Lung (tissue), 12 donors: ENCODE results near the gene GOLGA8B. TPM values are rescaled to one million over a fixed set of nuclear protein-coding genes. Genes with fewer than 3 reads are reported as not detected.
"Not testable (repeated sequence)": the region's sequence is repeated elsewhere in the genome, so short reads cannot be mapped to it uniquely, and the experiment has no call there.

Experiments used
- ATAC-seq: fragments of 200-7000 bp; cut with Tn5 transposase; one replicate; pipeline ENCODE4 v1.9.1; 2020; ENCODE audit warnings: moderate number of reproducible peaks; ENCODE audit not compliant: insufficient read depth, low FRiP score
- DNase-seq, 3 donors: peaks; one replicate each; pipeline ENCODE4 v3.0.0-alpha.2; 2013 to 2017
- H3K27ac ChIP-seq, 2 donors: one replicate each; pipeline ENCODE4 v1.5.1; 2013; ENCODE audit warnings: mild to moderate bottlenecking in 2 of 2, moderate library complexity in 2 of 2, control low read depth in 1 of 2, inconsistent platforms in 1 of 2, low read depth in 1 of 2, low read length in 1 of 2
- H3K27me3 ChIP-seq, 3 donors: one replicate each; pipeline ENCODE4 v1.5.1; 2013; ENCODE audit warnings: low read length in 2 of 3; ENCODE audit not compliant: control insufficient read depth in 3 of 3, insufficient read depth in 3 of 3
- H3K36me3 ChIP-seq, 4 donors: one replicate each; pipeline ENCODE4 v1.5.1; 2013; ENCODE audit warnings: low read length in 4 of 4, mild to moderate bottlenecking in 1 of 4, moderate library complexity in 1 of 4; ENCODE audit not compliant: control insufficient read depth in 4 of 4, insufficient read depth in 4 of 4
- H3K4me1 ChIP-seq, 5 donors: one replicate each; pipeline ENCODE4 v1.5.1; 2013; ENCODE audit warnings: low read length in 5 of 5, mild to moderate bottlenecking in 2 of 5, moderate library complexity in 1 of 5; ENCODE audit not compliant: control insufficient read depth in 5 of 5, insufficient read depth in 5 of 5
- H3K4me3 ChIP-seq: one replicate; pipeline ENCODE4 v1.5.1; 2013; ENCODE audit warnings: mild to moderate bottlenecking, control low read depth, moderate library complexity
- H3K9ac ChIP-seq, 2 donors: one replicate each; pipeline ENCODE4 v1.5.1; 2013; ENCODE audit warnings: low read length in 2 of 2, control low read depth in 1 of 2; ENCODE audit not compliant: insufficient read depth in 1 of 2
- H3K9me3 ChIP-seq, 4 donors: one replicate each; pipeline ENCODE4 v1.5.1; 2013; ENCODE audit warnings: low read length in 3 of 4, mild to moderate bottlenecking in 1 of 4, moderate library complexity in 1 of 4; ENCODE audit not compliant: control insufficient read depth in 4 of 4, insufficient read depth in 3 of 4
- WGBS, 2 donors: extraction: QIAGEN DNeasy Blood & Tissue Kit; methylation state at CpG; one replicate each; pipeline ENCODE4 v1.1.7; 2013; 5-methylcytosine and 5-hydroxymethylcytosine counted together
- polyA plus RNA-seq, 2 donors: library from polyadenylated mRNA; stranded (reverse); fragments of 200-250 nt; gene quantifications; one replicate each; pipeline ENCODE4 v1.2.1, GENCODE V29; 2013
- total RNA-seq, 2 donors: library from RNA; depleted of rRNA in 1 of 2; stranded (reverse); fragments of >200 nt in 1 of 2; gene quantifications; one replicate each; pipeline ENCODE4 v1.2.1, GENCODE V29; 2014 to 2021
- TF ChIP-seq, protein P1 (sequence below): IDR thresholded peaks from 2 replicates; pipeline ENCODE4 v1.5.1; 2012; ENCODE audit warnings: mild to moderate bottlenecking; ENCODE audit errors: control extremely low read depth, extremely low read depth
- donor health status: control.
- donor health status: control.
- donor health status: Bipolar disorder and iron deficiency.
- donor health status: healthy.
- donor health status: DM: yes; HTN: yes; CAD: no.

GOLGA8B gene
- total and polyA plus RNA-seq, 4 donors, result 5.9 to 92.3 (median 67.0) TPM

DNA sequence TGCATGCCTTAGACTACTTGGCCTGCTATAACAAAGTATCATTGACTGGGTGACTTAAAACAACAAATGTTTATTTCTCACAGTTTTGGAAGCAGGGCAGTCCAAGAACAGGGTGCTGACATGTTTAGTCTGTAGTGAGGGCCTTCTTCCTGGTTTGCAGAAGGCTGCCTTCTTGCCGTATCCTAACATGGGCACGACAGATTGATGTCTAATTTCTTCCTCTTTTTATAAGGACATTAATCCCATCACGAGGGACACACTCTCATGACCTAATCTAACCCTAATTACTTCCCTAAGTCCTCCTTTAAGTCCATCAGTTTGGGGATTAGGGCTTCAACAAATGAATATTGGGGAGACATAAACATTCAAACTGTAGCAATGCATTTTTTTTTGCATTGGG, 10.9 kb upstream of the GOLGA8B start:
- WGBS, 2 donors, result 8 to 30% methylated on average over 3 of the region's 3 CpGs
- ATAC-seq, result no peak
- Histone ChIP-seq H3K27me3 (no peaks in the 10 kb centered on the region), H3K9ac (no peak overlapping the region), H3K27ac (no peak overlapping the region), H3K36me3 (no peaks in the 10 kb centered on the region), H3K4me1 (peaks cover 0 to 3% (median 0%) of the 10 kb centered on the region in 5 donors), H3K9me3 (no peaks in the 10 kb centered on the region), H3K4me3 (no peak overlapping the region)
- peak in 2 of 3 donors; percentile 36 to 47 for DNase-seq
- TF ChIP-seq, protein P1, sequence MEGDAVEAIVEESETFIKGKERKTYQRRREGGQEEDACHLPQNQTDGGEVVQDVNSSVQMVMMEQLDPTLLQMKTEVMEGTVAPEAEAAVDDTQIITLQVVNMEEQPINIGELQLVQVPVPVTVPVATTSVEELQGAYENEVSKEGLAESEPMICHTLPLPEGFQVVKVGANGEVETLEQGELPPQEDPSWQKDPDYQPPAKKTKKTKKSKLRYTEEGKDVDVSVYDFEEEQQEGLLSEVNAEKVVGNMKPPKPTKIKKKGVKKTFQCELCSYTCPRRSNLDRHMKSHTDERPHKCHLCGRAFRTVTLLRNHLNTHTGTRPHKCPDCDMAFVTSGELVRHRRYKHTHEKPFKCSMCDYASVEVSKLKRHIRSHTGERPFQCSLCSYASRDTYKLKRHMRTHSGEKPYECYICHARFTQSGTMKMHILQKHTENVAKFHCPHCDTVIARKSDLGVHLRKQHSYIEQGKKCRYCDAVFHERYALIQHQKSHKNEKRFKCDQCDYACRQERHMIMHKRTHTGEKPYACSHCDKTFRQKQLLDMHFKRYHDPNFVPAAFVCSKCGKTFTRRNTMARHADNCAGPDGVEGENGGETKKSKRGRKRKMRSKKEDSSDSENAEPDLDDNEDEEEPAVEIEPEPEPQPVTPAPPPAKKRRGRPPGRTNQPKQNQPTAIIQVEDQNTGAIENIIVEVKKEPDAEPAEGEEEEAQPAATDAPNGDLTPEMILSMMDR, result no peak

DNA sequence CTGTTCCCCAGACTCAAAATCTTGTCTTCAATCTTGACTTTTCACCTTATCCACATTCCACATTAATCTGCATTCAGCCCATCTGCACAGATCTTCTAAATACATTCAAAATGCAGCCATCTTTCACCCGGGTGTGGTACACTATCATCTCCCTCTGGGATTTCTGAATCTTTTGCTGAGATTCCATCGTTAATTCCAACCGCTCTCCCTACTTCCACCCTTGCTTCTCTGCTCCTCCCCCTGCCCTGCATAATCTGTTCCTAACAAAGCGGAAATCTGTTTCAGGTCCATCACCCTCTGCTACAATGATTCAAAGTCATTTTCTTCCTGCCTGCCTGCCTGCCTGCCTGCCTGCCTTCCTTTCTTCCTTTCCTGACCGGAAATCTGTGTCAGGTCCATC, 7.9 kb upstream of the GOLGA8B start:
- Histone ChIP-seq H3K27me3 (no peaks in the 10 kb centered on the region), H3K36me3 (no peaks in the 10 kb centered on the region), H3K4me3 (no peak overlapping the region), H3K27ac (no peak overlapping the region), H3K9me3 (no peaks in the 10 kb centered on the region), H3K4me1 (peaks cover 0 to 3% (median 0%) of the 10 kb centered on the region in 5 donors), H3K9ac (no peak overlapping the region)
- TF ChIP-seq, protein P1, result no peak
- DNase-seq, result no peak
- WGBS, 2 donors, result 59 to 65% methylated on average over 5 of the region's 5 CpGs
- no peak for ATAC-seq

DNA sequence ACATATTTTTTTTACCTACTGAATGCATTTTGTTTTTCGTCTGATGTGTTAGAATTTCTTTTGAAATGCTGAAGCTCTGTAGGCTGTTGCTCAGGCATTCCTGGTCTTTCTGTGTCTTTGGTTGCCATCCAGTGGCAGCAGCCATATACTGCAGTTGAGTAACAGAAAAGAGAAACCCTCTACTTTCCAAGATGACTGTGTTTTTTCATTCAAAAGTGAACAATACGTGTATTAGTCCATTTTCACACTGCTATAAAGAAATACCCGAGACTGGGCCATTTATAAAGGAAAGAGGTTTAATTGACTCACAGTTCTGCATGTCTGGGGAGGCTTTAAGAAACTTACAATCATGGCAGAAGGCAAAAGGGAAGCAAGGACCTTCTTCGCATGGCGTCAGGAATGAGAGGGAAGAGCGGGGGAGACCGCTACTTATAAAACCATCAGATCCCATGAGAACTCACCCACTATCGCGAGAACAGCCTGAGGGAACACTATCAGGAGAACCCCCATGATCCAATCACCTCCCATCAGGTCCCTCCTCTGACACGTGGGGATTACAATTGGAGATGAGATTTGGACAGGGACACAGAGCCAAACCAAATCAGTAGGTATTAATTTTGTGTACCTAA, 4.7 kb upstream of the GOLGA8B start:
- Histone ChIP-seq H3K27ac (no peak overlapping the region), H3K4me1 (peaks cover 0 to 4% (median 0%) of the 10 kb centered on the region in 5 donors), H3K36me3 (no peaks in the 10 kb centered on the region), H3K4me3 (no peak overlapping the region), H3K9me3 (no peaks in the 10 kb centered on the region), H3K27me3 (peaks cover 0 to 7% (median 5%) of the 10 kb centered on the region in 3 donors), H3K9ac (peak overlapping the region in 1 of 2 donors; percentile 17)
- ATAC-seq, result peak; percentile 73
- TF ChIP-seq, protein P1, result peak; percentile 63
- peak; percentile 63 to 84 (median 79) for DNase-seq
- WGBS, 2 donors, result 12 to 20% methylated on average over 10 of the region's 10 CpGs

DNA sequence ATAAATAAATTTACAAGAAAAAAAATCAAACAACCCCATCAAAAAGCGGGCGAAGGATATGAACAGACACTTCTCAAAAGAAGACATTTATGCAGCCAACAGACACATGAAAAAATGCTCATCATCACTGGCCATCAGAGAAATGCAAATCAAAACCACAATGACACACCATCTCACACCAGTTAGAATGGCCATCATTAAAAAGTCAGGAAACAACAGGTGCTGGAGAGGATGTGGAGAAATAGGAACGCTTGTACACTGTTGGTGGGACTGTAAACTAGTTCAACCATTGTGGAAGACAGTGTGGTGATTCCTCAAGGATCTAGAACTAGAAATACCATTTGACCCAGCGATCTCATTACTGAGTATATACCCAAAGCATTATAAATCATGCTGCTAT, 2.5 kb upstream of the GOLGA8B start:
- DNase-seq, H3K4me3 ChIP-seq, H3K27me3 ChIP-seq, ATAC-seq, H3K27ac ChIP-seq, H3K9me3 ChIP-seq, H3K36me3 ChIP-seq, H3K9ac ChIP-seq: not testable (repeated sequence)
- 83 to 84% methylated on average over 4 of the region's 4 CpGs for WGBS, 2 donors
- H3K4me1 ChIP-seq, result peaks cover 0 to 17% (median 3%) of the 10 kb centered on the region in 5 donors
